Subcutaneous abdominal adipose tissue (tissue), 5 donors: ENCODE measurements around the gene KSR2.
"Not testable (repeated sequence)": the region's sequence is repeated elsewhere in the genome, so short reads cannot be mapped to it uniquely, and the experiment has no call there.

ENCODE experiments used
- H3K27ac ChIP-seq: one replicate; pipeline ENCODE4 v1.7.0; 2013; ENCODE audit warnings: low read depth, mild to moderate bottlenecking, inconsistent platforms, low read length, moderate library complexity
- H3K27me3 ChIP-seq, 5 donors: one replicate each; pipeline ENCODE4 v1.7.0; 2013; ENCODE audit warnings: low read length in 5 of 5, inconsistent platforms in 1 of 5; ENCODE audit not compliant: control insufficient read depth in 5 of 5, insufficient read depth in 4 of 5
- H3K36me3 ChIP-seq, 5 donors: one replicate each; pipeline ENCODE4 v1.7.0; 2013; ENCODE audit warnings: low read length in 5 of 5; ENCODE audit not compliant: control insufficient read depth in 5 of 5, insufficient read depth in 5 of 5
- H3K4me1 ChIP-seq, 5 donors: one replicate each; pipeline ENCODE4 v1.7.0; 2013; ENCODE audit warnings: low read length in 5 of 5, mild to moderate bottlenecking in 3 of 5, moderate library complexity in 1 of 5; ENCODE audit not compliant: control insufficient read depth in 5 of 5, insufficient read depth in 5 of 5
- H3K4me3 ChIP-seq, 5 donors: one replicate each; pipeline ENCODE4 v1.7.0; 2013; ENCODE audit warnings: low read length in 5 of 5, low read depth in 1 of 5
- H3K9ac ChIP-seq, 5 donors: one replicate each; pipeline ENCODE4 v1.7.0; 2013; ENCODE audit warnings: low read length in 5 of 5, mild to moderate bottlenecking in 4 of 5, moderate library complexity in 3 of 5
- H3K9me3 ChIP-seq, 5 donors: one replicate each; pipeline ENCODE4 v1.7.0; 2013; ENCODE audit warnings: low read length in 5 of 5; ENCODE audit not compliant: control insufficient read depth in 5 of 5
- donor health status: healthy.
- donor health status: healthy.
- donor health status: healthy.
- donor health status: healthy.
- donor health status: healthy.

The KSR2 gene

DNA sequence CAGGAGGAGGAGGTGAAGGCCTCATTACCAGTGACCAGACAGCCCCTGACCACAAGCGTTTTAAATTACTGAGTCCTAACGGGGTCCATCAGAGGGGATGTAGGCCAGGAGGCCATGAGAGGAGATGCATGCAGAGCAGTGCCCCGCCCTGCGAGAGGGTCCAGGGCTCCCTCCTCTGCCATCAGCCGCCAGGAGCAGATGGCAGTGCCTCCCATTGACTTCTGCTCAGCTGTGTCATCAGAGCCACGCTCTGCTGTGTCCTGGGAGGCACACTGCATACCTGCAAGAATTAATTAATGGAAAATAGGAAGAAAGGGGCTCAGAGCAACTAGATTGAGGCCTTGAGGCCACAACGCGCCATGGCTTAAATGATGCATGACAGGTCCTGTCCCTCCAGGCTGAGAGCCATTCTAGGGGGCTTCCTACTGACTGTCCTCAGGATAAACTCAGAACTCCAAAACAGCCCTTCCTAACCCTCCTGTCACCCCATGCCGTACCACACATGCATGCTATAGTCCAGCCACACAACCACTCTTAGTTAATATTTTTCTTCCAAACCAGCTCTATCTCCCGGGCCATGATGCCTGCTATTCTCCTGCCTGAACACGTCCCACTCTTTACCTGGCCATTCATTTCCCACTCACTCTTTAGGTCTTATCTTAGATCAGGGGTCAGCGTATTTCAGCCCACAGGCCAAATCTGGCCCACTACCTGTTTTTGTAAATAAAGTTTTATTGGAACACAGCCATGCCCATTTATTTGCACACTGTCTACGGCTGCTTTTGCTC is 235.8 kb downstream of the KSR2 start:
- H3K36me3 ChIP-seq, result no peaks in the 10 kb centered on the region
- H3K9me3 ChIP-seq, result no peaks in the 10 kb centered on the region
- H3K9ac ChIP-seq, result no peak overlapping the region

DNA sequence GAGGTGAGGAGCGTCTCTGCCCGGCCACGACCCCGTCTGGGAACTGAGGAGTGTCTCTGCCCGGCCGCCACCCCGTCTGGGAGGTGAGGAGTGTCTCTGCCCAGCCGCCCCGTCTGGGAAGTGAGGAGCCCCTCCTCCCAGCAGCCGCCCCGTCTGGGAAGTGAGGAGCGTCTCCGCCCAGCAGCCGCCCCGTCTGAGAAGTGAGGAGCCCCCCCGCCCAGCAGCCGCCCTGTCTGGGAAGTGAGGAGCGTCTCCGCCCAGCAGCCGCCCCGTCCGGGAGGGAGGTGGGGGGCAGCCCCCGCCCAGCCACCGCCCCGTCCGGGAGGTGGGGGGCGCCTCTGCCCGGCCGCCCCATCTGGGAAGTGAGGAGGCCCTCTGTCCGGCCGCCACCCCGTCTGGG is 237.7 kb downstream of the KSR2 start:
- not testable (repeated sequence) for H3K36me3 ChIP-seq, H3K27ac ChIP-seq, H3K27me3 ChIP-seq, H3K9ac ChIP-seq, H3K9me3 ChIP-seq, H3K4me3 ChIP-seq, H3K4me1 ChIP-seq

More for the DNA sequence above, 235.8 kb downstream of the KSR2 start:
- Histone ChIP-seq H3K4me3 (no peak overlapping the region), H3K27ac (no peak overlapping the region), H3K27me3 (peaks cover 0 to 3% (median 0%) of the 10 kb centered on the region in 5 donors), H3K4me1 (no peaks in the 10 kb centered on the region)

DNA sequence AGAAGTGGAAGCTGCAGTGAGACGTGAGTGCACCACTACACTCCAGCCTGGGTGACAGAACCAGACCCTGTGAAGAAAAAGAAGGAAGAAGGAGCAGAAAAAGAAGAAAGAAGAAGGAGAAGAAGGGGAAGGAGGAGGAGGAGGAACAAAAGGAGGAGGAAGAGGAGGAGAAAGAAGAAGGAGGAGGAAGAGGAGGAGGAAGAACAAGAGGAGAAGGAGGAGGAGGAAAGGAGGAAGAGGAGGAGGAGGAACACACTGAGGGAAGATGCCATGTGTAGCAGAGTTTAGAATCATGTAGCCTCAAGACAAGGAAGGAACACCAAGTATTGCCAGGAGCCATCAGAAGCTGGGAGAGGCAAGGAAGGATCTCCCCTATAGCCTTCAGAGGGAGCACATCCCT is 241.5 kb downstream of the KSR2 start:
- no peaks in the 10 kb centered on the region for H3K4me1 ChIP-seq
- no peak overlapping the region for H3K4me3 ChIP-seq
- peaks cover 0 to 3% (median 0%) of the 10 kb centered on the region in 5 donors for H3K27me3 ChIP-seq
- H3K9ac ChIP-seq, result no peak overlapping the region
- no peaks in the 10 kb centered on the region for H3K9me3 ChIP-seq
- H3K27ac ChIP-seq, result no peak overlapping the region
- no peaks in the 10 kb centered on the region for H3K36me3 ChIP-seq

DNA sequence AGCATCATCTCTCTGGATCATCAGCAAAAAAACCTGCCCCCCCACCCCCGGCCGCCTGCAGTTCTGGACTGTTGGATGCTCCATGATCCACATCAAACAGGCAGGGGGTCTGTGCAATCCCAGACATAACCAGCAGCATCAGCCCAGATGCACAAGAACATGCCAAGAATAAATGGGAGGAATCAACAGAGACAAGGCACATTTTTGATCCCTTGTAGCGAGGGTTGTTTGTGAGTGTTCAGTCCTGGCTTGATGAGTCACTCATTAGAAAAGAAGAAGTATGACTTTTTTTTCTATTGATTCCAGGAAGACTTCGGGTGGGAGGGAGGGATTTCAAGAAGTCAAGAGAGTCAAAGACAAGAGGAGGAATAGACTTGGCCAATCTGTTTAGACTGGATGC is 244.2 kb downstream of the KSR2 start:
- Histone ChIP-seq H3K27me3 (peaks cover 0 to 4% (median 3%) of the 10 kb centered on the region in 5 donors), H3K4me1 (no peaks in the 10 kb centered on the region), H3K36me3 (no peaks in the 10 kb centered on the region), H3K9ac (no peak overlapping the region), H3K9me3 (no peaks in the 10 kb centered on the region), H3K4me3 (no peak overlapping the region), H3K27ac (no peak overlapping the region)

DNA sequence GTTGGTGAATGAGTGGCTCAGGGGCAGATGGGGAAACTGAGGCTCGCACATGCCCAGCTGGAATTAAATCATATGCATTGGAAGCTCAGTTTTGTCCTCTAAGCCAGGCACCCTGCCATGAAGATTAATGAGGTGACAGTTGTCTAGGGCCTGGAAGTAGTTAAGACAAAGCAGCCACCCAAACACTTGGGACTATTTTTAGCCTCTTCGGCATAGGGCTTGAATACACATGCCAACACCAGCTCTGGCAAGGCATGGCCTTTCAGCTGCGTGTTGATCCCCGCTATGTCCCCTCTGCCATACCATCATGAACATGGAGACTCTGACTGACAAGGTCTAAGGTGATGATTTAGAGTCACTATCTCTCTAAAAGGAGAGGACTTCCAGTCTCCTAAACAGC is 250.2 kb downstream of the KSR2 start:
- Histone ChIP-seq H3K9me3 (peaks cover 0 to 2% (median 0%) of the 10 kb centered on the region in 5 donors), H3K9ac (no peak overlapping the region), H3K27me3 (peaks cover 0 to 10% (median 0%) of the 10 kb centered on the region in 5 donors), H3K36me3 (no peaks in the 10 kb centered on the region), H3K27ac (no peak overlapping the region), H3K4me1 (no peaks in the 10 kb centered on the region), H3K4me3 (no peak overlapping the region)

DNA sequence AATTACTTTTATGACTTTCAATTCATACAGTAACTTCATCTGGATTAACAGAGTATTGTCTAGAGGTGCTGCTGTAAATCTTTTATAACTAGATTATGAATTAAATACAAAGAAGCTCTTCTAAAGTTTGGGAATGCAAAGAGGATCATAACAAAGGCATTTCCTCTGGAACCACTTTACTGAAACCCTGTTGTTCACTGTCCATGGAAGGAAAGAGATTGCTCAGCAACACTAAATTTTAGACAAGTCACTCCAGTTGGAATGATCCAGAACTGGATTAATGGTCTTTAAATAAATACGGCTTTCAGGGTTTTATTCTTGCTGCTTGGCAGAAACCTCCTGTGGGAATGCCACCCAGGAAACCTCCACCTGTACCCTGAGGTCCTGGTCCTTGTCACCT is 250.6 kb downstream of the KSR2 start:
- Histone ChIP-seq H3K27me3 (peaks cover 0 to 10% (median 0%) of the 10 kb centered on the region in 5 donors), H3K9me3 (peaks cover 0 to 2% (median 0%) of the 10 kb centered on the region in 5 donors), H3K27ac (no peak overlapping the region), H3K36me3 (no peaks in the 10 kb centered on the region), H3K4me1 (no peaks in the 10 kb centered on the region), H3K4me3 (no peak overlapping the region), H3K9ac (no peak overlapping the region)

DNA sequence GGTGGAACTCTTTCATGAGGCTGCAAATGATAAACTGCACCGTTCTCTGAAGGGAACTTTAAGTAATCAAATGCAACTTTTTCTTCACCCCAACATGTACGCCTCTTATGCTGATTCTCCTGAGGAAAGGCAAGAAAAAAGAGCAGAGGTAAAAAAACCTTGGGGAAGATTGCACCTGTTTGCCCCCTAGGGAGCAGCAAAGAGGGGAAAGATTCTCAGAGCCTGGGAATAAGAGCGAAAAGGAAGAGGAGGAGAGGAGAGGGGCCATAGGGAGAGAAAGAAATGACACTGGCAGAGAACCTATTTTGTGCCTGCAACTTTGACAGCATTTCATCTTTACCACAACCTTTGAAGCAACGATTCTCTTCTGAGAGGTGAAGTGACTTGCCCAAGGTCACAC is 254.6 kb downstream of the KSR2 start:
- Histone ChIP-seq H3K27ac (no peak overlapping the region), H3K36me3 (no peaks in the 10 kb centered on the region), H3K27me3 (peaks cover 0 to 15% (median 3%) of the 10 kb centered on the region in 5 donors), H3K4me1 (no peaks in the 10 kb centered on the region), H3K9me3 (peaks cover 0 to 2% (median 0%) of the 10 kb centered on the region in 5 donors), H3K9ac (no peak overlapping the region), H3K4me3 (no peak overlapping the region)

DNA sequence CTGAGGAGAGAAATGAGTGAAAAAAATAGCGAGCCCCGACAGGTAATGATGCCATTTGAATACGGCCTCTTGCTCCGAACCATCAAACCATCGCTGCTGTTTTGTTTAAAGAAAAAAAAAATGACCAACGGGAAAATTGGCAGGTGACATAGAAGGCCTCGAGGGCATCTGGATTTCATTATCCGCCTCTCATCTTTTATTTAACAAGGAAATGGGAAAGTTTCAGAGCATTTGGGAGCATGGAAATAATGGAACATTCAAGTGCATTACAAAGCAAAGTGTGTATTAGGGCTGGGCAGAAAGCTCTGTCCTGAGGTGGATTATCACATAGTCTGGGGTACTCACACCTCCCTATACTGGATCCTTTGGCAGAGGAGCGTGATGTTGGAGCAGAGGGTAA is 258.7 kb downstream of the KSR2 start:
- Histone ChIP-seq H3K4me3 (no peak overlapping the region), H3K9ac (no peak overlapping the region), H3K9me3 (no peaks in the 10 kb centered on the region), H3K4me1 (no peaks in the 10 kb centered on the region), H3K36me3 (no peaks in the 10 kb centered on the region), H3K27ac (no peak overlapping the region), H3K27me3 (peaks cover 0 to 15% (median 3%) of the 10 kb centered on the region in 5 donors)

DNA sequence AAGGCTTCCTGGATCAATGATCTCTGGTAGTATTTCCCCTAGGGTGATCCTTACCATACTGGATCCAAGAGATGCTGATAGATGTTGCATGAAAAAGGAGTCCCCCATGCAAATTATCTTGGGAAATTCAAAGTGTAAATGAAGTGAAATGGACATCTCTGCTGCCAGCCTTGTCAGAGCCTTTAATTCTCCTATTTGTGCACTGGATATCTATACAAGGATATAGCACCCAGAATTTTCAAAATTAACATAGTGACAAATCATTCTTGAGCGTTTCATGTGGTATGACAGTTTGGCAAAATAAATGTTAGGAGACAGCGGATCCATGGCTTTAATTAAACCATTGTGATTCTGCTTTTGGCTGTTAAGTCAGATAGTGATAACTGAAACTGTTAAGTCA is 260.9 kb downstream of the KSR2 start:
- peaks cover 0 to 10% (median 0%) of the 10 kb centered on the region in 5 donors for H3K27me3 ChIP-seq
- no peak overlapping the region for H3K27ac ChIP-seq
- H3K9me3 ChIP-seq, result no peaks in the 10 kb centered on the region
- H3K9ac ChIP-seq, result no peak overlapping the region
- no peak overlapping the region for H3K4me3 ChIP-seq
- no peaks in the 10 kb centered on the region for H3K4me1 ChIP-seq
- no peaks in the 10 kb centered on the region for H3K36me3 ChIP-seq

DNA sequence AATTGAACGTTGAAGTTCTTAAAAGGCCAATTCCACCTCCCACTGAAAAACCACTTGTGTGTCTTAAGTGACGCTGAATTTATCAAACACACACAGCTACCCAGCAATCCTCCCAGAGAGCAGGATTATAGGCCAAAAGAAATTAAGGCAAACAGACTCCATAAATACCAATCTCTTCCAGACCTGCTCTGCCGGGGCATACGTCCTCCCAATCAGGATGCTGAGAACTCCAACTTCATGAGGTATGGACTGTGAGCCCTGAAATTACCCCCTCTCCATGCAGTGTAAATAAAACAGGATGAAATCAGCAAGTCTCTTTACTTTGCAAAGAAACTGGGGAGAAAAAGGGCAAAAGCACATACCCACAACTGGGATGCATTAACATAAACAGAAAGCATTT is 265.2 kb downstream of the KSR2 start:
- Histone ChIP-seq H3K4me3 (no peak overlapping the region), H3K27ac (no peak overlapping the region), H3K9ac (no peak overlapping the region), H3K9me3 (no peaks in the 10 kb centered on the region), H3K4me1 (no peaks in the 10 kb centered on the region), H3K27me3 (no peaks in the 10 kb centered on the region), H3K36me3 (no peaks in the 10 kb centered on the region)
